ENCODE data around the gene L3MBTL4. TPM values are rescaled to one million over a fixed set of nuclear protein-coding genes. Genes with fewer than 3 reads are reported as not detected.

The L3MBTL4 gene
- total RNA-seq, 1 donor from 2014 or later: 0.56 TPM

DNA sequence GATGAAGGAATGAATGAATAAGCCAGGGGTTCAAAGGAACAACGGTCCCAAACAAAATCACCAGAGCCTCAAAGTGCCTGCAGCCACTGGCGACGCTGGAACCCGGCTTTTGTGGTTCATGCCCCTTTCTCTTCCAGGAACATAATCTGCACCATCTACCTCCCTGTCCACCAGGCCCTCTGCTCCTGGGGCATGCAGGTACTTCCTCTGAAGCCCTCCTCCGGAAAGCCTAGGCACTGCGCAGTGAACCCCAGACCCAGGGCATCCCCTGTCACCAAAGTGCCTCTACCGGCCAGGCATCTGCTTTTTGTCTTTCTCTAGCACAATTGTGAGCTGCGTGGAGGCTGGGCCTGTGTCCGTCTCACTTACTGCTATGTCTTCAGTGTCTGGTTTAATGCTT is 420.8 kb downstream of the L3MBTL4 start:
- H3K36me3 Mint-ChIP-seq (ENCODE audit: low read depth, unreplicated experiment): no peaks in the 10 kb centered on the region
- H3K4me3 Mint-ChIP-seq (ENCODE audit: unreplicated experiment): no peak overlapping the region
- no peak for DNase-seq (ENCODE audit: low spot score)
- no peaks in the 10 kb centered on the region for H3K9me3 Mint-ChIP-seq (ENCODE audit: unreplicated experiment)
- TF ChIP-seq, protein P1, sequence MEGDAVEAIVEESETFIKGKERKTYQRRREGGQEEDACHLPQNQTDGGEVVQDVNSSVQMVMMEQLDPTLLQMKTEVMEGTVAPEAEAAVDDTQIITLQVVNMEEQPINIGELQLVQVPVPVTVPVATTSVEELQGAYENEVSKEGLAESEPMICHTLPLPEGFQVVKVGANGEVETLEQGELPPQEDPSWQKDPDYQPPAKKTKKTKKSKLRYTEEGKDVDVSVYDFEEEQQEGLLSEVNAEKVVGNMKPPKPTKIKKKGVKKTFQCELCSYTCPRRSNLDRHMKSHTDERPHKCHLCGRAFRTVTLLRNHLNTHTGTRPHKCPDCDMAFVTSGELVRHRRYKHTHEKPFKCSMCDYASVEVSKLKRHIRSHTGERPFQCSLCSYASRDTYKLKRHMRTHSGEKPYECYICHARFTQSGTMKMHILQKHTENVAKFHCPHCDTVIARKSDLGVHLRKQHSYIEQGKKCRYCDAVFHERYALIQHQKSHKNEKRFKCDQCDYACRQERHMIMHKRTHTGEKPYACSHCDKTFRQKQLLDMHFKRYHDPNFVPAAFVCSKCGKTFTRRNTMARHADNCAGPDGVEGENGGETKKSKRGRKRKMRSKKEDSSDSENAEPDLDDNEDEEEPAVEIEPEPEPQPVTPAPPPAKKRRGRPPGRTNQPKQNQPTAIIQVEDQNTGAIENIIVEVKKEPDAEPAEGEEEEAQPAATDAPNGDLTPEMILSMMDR (IDR thresholded peaks at IDR 0.05; ENCODE audit: unreplicated experiment): no peak
- peaks cover 5% of the 10 kb centered on the region for H3K4me1 Mint-ChIP-seq (ENCODE audit: unreplicated experiment)
- peaks cover 2% of the 10 kb centered on the region for H3K27me3 Mint-ChIP-seq (ENCODE audit: unreplicated experiment)
- H3K27ac Mint-ChIP-seq (ENCODE audit: unreplicated experiment): no peak overlapping the region

DNA sequence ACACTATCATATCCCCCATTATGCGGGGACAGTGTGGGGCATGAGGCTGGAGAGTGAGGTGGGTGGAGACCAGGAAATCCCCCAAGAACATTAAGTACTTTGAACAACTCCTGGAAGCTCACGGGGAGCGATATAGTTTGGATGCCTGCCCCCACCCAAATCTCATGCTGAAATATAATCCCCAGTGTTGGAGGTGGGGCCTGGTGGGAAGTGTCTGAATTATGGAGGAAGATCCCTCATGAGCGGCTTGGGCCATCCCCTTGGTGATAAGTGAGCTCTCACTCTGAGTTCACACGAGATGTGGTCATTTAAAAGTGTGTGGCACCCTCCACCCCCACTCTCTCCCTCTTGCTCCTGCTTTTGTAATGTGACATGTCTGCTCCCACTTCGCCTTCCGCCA is 422.3 kb downstream of the L3MBTL4 start:
- Mint-ChIP-seq H3K9me3 (ENCODE audit: unreplicated experiment) (no peaks in the 10 kb centered on the region), H3K4me1 (ENCODE audit: unreplicated experiment) (peaks cover 3% of the 10 kb centered on the region), H3K36me3 (ENCODE audit: low read depth, unreplicated experiment) (no peaks in the 10 kb centered on the region), H3K27ac (ENCODE audit: unreplicated experiment) (no peak overlapping the region), H3K27me3 (ENCODE audit: unreplicated experiment) (peaks cover 1% of the 10 kb centered on the region), H3K4me3 (ENCODE audit: unreplicated experiment) (no peak overlapping the region)
- no peak for DNase-seq (ENCODE audit: low spot score)
- TF ChIP-seq, protein P1 (IDR thresholded peaks at IDR 0.05; ENCODE audit: unreplicated experiment): no peak

DNA sequence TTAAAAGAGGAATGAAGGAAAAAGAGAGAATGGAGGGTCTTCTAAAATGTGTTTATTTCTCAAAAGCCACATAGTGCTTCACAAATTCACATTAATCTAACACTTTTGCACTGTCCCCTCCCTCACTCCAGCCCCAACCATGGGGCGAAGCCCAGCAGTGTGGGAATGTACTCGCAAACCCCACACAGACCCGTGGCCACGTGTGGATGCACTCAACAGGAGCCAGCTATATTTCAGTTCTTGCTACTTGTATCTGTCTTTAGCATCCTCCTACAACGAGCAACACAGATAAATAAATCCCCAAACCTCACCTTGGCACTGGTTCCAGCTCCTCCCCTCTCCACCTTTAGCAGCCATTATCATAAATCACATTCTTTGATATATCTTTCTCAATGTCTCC is 427.5 kb downstream of the L3MBTL4 start:
- TF ChIP-seq, protein P1 (IDR thresholded peaks at IDR 0.05; ENCODE audit: unreplicated experiment): no peak
- DNase-seq (ENCODE audit: low spot score): no peak
- no peaks in the 10 kb centered on the region for H3K9me3 Mint-ChIP-seq (ENCODE audit: unreplicated experiment)
- H3K27ac Mint-ChIP-seq (ENCODE audit: unreplicated experiment): no peak overlapping the region
- H3K4me3 Mint-ChIP-seq (ENCODE audit: unreplicated experiment): no peak overlapping the region
- H3K4me1 Mint-ChIP-seq (ENCODE audit: unreplicated experiment): no peaks in the 10 kb centered on the region
- H3K36me3 Mint-ChIP-seq (ENCODE audit: low read depth, unreplicated experiment): no peaks in the 10 kb centered on the region
- peaks cover 2% of the 10 kb centered on the region for H3K27me3 Mint-ChIP-seq (ENCODE audit: unreplicated experiment)

DNA sequence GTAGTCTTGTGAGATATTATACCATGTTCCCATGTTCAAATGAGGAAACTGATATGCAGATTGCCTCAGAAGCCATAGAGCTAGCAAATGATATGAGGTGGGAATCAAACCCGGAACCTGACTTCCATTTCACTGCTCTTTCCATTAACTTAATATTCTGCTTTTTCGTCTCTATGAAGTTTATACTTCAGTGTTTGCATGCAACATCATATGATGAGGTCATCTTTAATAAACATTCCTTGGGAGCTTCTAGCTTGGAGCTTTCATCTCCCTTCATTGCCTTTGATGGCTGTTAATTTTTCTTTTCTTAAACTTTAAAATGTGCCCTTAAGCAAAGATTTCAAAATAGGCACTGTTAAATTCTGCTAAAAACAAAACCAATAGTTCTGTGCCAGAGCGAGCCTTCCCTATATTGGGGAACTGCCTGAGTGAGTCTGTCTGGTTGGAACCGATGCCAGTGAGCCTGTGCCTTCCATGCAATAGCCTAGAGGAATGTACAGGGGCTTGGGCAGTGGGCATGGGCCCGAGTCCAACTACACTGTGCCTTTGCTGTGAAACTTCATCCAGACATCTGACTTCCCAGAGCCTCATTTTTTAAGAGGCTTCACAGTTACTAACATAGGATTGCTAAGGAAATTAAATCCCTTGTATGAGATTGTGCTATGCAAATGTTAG is 428.3 kb downstream of the L3MBTL4 start:
- H3K4me3 Mint-ChIP-seq (ENCODE audit: unreplicated experiment): no peak overlapping the region
- no peak overlapping the region for H3K27ac Mint-ChIP-seq (ENCODE audit: unreplicated experiment)

DNA sequence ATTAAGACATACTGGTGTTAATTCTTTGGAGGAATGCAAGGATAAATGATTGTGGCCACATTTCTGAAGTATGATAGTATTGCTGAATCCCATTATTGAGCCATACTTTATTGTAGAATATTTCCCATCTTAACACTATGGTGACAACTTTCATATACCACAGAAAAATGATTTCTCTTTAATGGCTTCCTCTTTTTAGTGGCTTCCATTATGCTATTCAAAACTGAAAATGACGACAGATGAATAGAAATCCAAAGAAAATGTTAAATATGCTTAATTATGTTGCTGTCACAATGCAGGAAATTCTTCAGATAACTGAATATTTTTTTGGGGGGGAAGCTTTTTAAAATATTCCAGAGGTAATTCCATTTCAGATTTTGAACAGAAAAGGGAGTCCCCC is 430.5 kb downstream of the L3MBTL4 start:
- no peak for DNase-seq (ENCODE audit: low spot score)
- Mint-ChIP-seq H3K27me3 (ENCODE audit: unreplicated experiment) (peaks cover 5% of the 10 kb centered on the region), H3K36me3 (ENCODE audit: low read depth, unreplicated experiment) (no peaks in the 10 kb centered on the region), H3K4me3 (ENCODE audit: unreplicated experiment) (no peak overlapping the region), H3K27ac (ENCODE audit: unreplicated experiment) (no peak overlapping the region), H3K9me3 (ENCODE audit: unreplicated experiment) (no peaks in the 10 kb centered on the region), H3K4me1 (ENCODE audit: unreplicated experiment) (no peaks in the 10 kb centered on the region)
- TF ChIP-seq, protein P1 (IDR thresholded peaks at IDR 0.05; ENCODE audit: unreplicated experiment): no peak

More for the DNA sequence above, 428.3 kb downstream of the L3MBTL4 start:
- no peak for DNase-seq (ENCODE audit: low spot score)
- Mint-ChIP-seq H3K27me3 (ENCODE audit: unreplicated experiment) (peaks cover 2% of the 10 kb centered on the region), H3K4me1 (ENCODE audit: unreplicated experiment) (no peaks in the 10 kb centered on the region), H3K36me3 (ENCODE audit: low read depth, unreplicated experiment) (no peaks in the 10 kb centered on the region), H3K9me3 (ENCODE audit: unreplicated experiment) (no peaks in the 10 kb centered on the region)
- TF ChIP-seq, protein P1 (IDR thresholded peaks at IDR 0.05; ENCODE audit: unreplicated experiment): no peak
